ENCODE data around the gene OASL. TPM values are rescaled to one million over a fixed set of nuclear protein-coding genes. Genes with fewer than 3 reads are reported as not detected.

The OASL gene
- total and polyA plus RNA-seq, 2 experiments from 2014 or later: 0.27 to 0.47 TPM

GRCh38 chr12:120982659-120983058 is 56.4 kb downstream of the OASL start:
- DNase-seq (ENCODE audit: low spot score): no peak
- Histone ChIP-seq H3K9me2 (replicated peaks; ENCODE audit: insufficient read depth) (no peaks in the 10 kb centered on the region), H3K79me2 (peaks cover 40% of the 10 kb centered on the region), H3K9me3 (ENCODE audit: low read depth) (no peaks in the 10 kb centered on the region), H3K27ac (peak overlapping the region; percentile 92), H3K36me3 (replicated peaks; ENCODE audit: insufficient read depth, low read depth) (no peaks in the 10 kb centered on the region), H2AFZ (no peak overlapping the region), H3K4me2 (no peak overlapping the region), H3K4me3 (no peak overlapping the region), H4K20me1 (ENCODE audit: insufficient read depth, poor library complexity, severe bottlenecking) (no peaks in the 10 kb centered on the region), H3K4me1 (ENCODE audit: insufficient read depth) (peaks cover 17% of the 10 kb centered on the region), H3K27me3 (no peaks in the 10 kb centered on the region)
- TF ChIP-seq, protein P1, sequence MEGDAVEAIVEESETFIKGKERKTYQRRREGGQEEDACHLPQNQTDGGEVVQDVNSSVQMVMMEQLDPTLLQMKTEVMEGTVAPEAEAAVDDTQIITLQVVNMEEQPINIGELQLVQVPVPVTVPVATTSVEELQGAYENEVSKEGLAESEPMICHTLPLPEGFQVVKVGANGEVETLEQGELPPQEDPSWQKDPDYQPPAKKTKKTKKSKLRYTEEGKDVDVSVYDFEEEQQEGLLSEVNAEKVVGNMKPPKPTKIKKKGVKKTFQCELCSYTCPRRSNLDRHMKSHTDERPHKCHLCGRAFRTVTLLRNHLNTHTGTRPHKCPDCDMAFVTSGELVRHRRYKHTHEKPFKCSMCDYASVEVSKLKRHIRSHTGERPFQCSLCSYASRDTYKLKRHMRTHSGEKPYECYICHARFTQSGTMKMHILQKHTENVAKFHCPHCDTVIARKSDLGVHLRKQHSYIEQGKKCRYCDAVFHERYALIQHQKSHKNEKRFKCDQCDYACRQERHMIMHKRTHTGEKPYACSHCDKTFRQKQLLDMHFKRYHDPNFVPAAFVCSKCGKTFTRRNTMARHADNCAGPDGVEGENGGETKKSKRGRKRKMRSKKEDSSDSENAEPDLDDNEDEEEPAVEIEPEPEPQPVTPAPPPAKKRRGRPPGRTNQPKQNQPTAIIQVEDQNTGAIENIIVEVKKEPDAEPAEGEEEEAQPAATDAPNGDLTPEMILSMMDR (IDR thresholded peaks at IDR 0.05; ENCODE audit: poor library complexity): no peak
- TF ChIP-seq EZH2phosphoT487 (IDR thresholded peaks at IDR 0.05; ENCODE audit: low read depth, severe bottlenecking, unreplicated experiment): no peak
- TF ChIP-seq EZH2 (IDR thresholded peaks at IDR 0.05; ENCODE audit: borderline replicate concordance): no peak
- 80% methylated on average over 7 of the region's 7 CpGs for WGBS (ENCODE audit: low lambda C conversion rate, missing lambda C conversion rate)

DNA sequence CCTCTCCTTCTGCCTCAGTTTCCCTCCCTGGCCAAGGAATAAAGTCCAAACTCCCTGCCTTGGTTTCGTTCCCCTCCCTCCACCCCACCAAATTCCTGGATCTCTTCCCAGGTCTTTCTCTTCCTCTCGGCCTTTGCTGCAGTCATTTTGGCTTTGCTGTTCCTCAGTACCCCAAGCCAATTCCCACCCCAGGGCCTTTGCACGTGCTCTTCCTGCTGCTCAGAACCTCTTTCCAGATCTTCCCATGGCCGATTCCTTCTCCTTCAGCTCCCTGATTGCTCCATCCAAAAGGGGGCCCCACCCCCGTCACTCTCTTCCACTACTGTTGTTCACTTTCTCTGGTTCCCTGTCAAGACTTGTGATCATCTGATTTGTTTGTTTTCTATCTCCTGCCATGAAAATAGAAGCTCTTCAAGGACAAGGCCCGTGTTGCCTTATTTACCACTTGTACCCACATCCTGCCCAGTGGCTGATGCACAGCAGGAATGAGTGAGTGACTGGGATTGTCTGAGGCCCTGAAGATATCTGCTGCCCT is 57.6 kb downstream of the OASL start:
- Histone ChIP-seq H3K9me2 (replicated peaks; ENCODE audit: insufficient read depth) (no peaks in the 10 kb centered on the region), H3K27me3 (no peaks in the 10 kb centered on the region), H3K79me2 (peaks cover 50% of the 10 kb centered on the region), H2AFZ (no peak overlapping the region), H3K36me3 (replicated peaks; ENCODE audit: insufficient read depth, low read depth) (no peaks in the 10 kb centered on the region), H3K4me3 (no peak overlapping the region), H3K4me2 (peak overlapping the region; percentile 86), H3K9me3 (ENCODE audit: low read depth) (no peaks in the 10 kb centered on the region), H4K20me1 (ENCODE audit: insufficient read depth, poor library complexity, severe bottlenecking) (no peaks in the 10 kb centered on the region), H3K4me1 (ENCODE audit: insufficient read depth) (peaks cover 17% of the 10 kb centered on the region), H3K27ac (peak overlapping the region; percentile 99)
- TF ChIP-seq, protein P1 (IDR thresholded peaks at IDR 0.05; ENCODE audit: poor library complexity): no peak
- no peak for TF ChIP-seq EZH2 (IDR thresholded peaks at IDR 0.05; ENCODE audit: borderline replicate concordance)
- no peak for TF ChIP-seq EZH2phosphoT487 (IDR thresholded peaks at IDR 0.05; ENCODE audit: low read depth, severe bottlenecking, unreplicated experiment)
- WGBS (ENCODE audit: low lambda C conversion rate, missing lambda C conversion rate): 60% methylated on average over 6 of the region's 6 CpGs
- DNase-seq (ENCODE audit: low spot score): peak; percentile 58

GRCh38 chr12:120980800-120981368 is 58.2 kb downstream of the OASL start:
- Histone ChIP-seq H3K79me2 (peaks cover 54% of the 10 kb centered on the region), H3K36me3 (replicated peaks; ENCODE audit: insufficient read depth, low read depth) (no peaks in the 10 kb centered on the region), H3K9me3 (ENCODE audit: low read depth) (no peaks in the 10 kb centered on the region), H3K4me2 (peak overlapping the region; percentile 86), H3K27me3 (no peaks in the 10 kb centered on the region), H2AFZ (no peak overlapping the region), H3K4me3 (peak overlapping the region; percentile 25), H3K27ac (peak overlapping the region; percentile 99), H3K4me1 (ENCODE audit: insufficient read depth) (peaks cover 17% of the 10 kb centered on the region), H3K9me2 (replicated peaks; ENCODE audit: insufficient read depth) (no peaks in the 10 kb centered on the region), H4K20me1 (ENCODE audit: insufficient read depth, poor library complexity, severe bottlenecking) (no peaks in the 10 kb centered on the region)
- peak; percentile 63 for DNase-seq (ENCODE audit: low spot score)
- no peak for TF ChIP-seq EZH2 (IDR thresholded peaks at IDR 0.05; ENCODE audit: borderline replicate concordance)
- 61% methylated on average over 13 of the region's 13 CpGs for WGBS (ENCODE audit: low lambda C conversion rate, missing lambda C conversion rate)

- Histone ChIP-seq H3K27me3 (no peaks in the 10 kb centered on the region), H3K79me2 (peaks cover 56% of the 10 kb centered on the region), H3K4me3 (peak overlapping the region; percentile 54), H3K27ac (peak overlapping the region; percentile 99), H3K36me3 (replicated peaks; ENCODE audit: insufficient read depth, low read depth) (no peaks in the 10 kb centered on the region), H3K4me2 (peak overlapping the region; percentile 86), H3K9me2 (replicated peaks; ENCODE audit: insufficient read depth) (no peaks in the 10 kb centered on the region), H3K9me3 (ENCODE audit: low read depth) (no peaks in the 10 kb centered on the region), H3K4me1 (ENCODE audit: insufficient read depth) (peaks cover 17% of the 10 kb centered on the region), H2AFZ (no peak overlapping the region), H4K20me1 (ENCODE audit: insufficient read depth, poor library complexity, severe bottlenecking) (no peaks in the 10 kb centered on the region)
- DNase-seq (ENCODE audit: low spot score): peak; percentile 86
- 49% methylated on average over 10 of the region's 11 CpGs for WGBS (ENCODE audit: low lambda C conversion rate, missing lambda C conversion rate)
- no peak for TF ChIP-seq EZH2 (IDR thresholded peaks at IDR 0.05; ENCODE audit: borderline replicate concordance)
- TF ChIP-seq, protein P1 (IDR thresholded peaks at IDR 0.05; ENCODE audit: poor library complexity): no peak
- TF ChIP-seq EZH2phosphoT487 (IDR thresholded peaks at IDR 0.05; ENCODE audit: low read depth, severe bottlenecking, unreplicated experiment): no peak
Observed at GRCh38 chr12:120979862-120980696, 59.0 kb downstream of the OASL start.
